Measurements from ENCODE around the gene SCAPER. TPM values are rescaled to one million over a fixed set of nuclear protein-coding genes. Genes with fewer than 3 reads are reported as not detected.
A peak's percentile ranks its signal among the peaks of the same experiment; 100 is the strongest.

The SCAPER gene
- total and polyA plus RNA-seq, 12 donors: 6.9 to 48.1 (median 39.5) TPM

DNA sequence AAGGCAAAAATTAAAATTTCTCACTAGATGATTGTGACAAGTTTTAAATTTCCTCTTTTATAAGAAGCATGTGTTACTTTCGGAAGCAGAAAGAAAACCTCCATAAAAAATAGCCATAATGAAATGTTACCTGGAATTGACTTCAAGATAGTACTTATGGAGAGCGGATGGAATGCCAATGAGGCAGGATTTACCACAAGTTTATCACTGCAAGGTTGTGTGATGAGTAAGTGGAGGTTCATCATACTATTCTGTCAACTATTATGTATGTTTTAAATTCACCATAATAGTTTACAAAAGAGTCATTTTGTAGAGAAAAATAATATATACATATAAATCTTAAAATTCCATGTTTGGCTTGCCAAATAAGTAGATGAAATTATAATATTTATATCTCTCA lies 230.3 kb downstream of the SCAPER start:
- WGBS, 2 donors: 96 to 99% methylated on average over 2 of the region's 2 CpGs
- no peaks in the 10 kb centered on the region for H3K9me3 ChIP-seq
- H3K27me3 ChIP-seq: no peaks in the 10 kb centered on the region
- H3K4me3 ChIP-seq: no peak overlapping the region
- no peaks in the 10 kb centered on the region for H3K36me3 ChIP-seq
- intact Hi-C loops (cut with DNase I): no loop called here
- no peak for ATAC-seq
- no peak for DNase-seq
- no peak overlapping the region for H3K27ac ChIP-seq
- peaks cover 0 to 10% (median 6%) of the 10 kb centered on the region in 9 donors for H3K4me1 ChIP-seq
- TF ChIP-seq, protein P1, sequence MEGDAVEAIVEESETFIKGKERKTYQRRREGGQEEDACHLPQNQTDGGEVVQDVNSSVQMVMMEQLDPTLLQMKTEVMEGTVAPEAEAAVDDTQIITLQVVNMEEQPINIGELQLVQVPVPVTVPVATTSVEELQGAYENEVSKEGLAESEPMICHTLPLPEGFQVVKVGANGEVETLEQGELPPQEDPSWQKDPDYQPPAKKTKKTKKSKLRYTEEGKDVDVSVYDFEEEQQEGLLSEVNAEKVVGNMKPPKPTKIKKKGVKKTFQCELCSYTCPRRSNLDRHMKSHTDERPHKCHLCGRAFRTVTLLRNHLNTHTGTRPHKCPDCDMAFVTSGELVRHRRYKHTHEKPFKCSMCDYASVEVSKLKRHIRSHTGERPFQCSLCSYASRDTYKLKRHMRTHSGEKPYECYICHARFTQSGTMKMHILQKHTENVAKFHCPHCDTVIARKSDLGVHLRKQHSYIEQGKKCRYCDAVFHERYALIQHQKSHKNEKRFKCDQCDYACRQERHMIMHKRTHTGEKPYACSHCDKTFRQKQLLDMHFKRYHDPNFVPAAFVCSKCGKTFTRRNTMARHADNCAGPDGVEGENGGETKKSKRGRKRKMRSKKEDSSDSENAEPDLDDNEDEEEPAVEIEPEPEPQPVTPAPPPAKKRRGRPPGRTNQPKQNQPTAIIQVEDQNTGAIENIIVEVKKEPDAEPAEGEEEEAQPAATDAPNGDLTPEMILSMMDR (IDR thresholded peaks at IDR 0.05): no peak

- Histone ChIP-seq H3K36me3 (peaks cover 0 to 11% (median 0%) of the 10 kb centered on the region in 9 donors), H3K4me1 (peaks cover 0 to 12% (median 8%) of the 10 kb centered on the region in 9 donors), H3K27me3 (no peaks in the 10 kb centered on the region), H3K27ac (no peak overlapping the region), H3K4me3 (no peak overlapping the region), H3K9me3 (no peaks in the 10 kb centered on the region)
- 92 to 94% methylated on average over 4 of the region's 4 CpGs for WGBS, 2 donors
- TF ChIP-seq, protein P1 (IDR thresholded peaks at IDR 0.05): no peak
- no peak for ATAC-seq
- intact Hi-C loops (cut with DNase I): no loop called here
- DNase-seq: no peak
These were observed 235.5 kb downstream of the SCAPER start for GRCh38 chr15:76669521-76670207.

DNA sequence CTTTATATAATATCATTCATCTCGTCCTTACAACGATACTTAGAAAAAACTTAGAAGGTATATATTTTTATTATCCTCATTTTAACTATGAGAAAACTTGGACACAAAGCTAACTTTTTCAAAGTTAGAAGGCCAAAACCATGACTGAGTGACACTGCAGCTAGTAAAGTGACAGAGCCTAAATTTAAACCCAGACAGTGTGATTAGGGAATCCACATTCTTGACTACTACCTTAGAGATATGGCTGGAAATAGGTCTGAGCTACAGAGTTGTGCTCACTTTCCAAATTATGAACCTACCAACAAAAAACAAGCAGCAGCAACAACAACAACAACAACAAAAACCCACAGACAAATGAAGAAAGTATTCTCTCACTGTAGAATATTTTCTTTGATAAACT lies 236.2 kb downstream of the SCAPER start:
- peak in 1 of 8 donors; percentile 58 for ATAC-seq
- 82 to 90% methylated on average over 2 of the region's 2 CpGs for WGBS, 2 donors
- Histone ChIP-seq H3K4me1 (peaks cover 0 to 18% (median 8%) of the 10 kb centered on the region in 9 donors), H3K27ac (peak overlapping the region in 2 of 10 donors; percentile 37 to 38), H3K9me3 (no peaks in the 10 kb centered on the region), H3K4me3 (no peak overlapping the region), H3K36me3 (peaks cover 0 to 18% (median 0%) of the 10 kb centered on the region in 9 donors), H3K27me3 (no peaks in the 10 kb centered on the region)
- intact Hi-C loops (cut with DNase I): no loop called here
- TF ChIP-seq, protein P1 (IDR thresholded peaks at IDR 0.05): no peak
- no peak for DNase-seq

DNA sequence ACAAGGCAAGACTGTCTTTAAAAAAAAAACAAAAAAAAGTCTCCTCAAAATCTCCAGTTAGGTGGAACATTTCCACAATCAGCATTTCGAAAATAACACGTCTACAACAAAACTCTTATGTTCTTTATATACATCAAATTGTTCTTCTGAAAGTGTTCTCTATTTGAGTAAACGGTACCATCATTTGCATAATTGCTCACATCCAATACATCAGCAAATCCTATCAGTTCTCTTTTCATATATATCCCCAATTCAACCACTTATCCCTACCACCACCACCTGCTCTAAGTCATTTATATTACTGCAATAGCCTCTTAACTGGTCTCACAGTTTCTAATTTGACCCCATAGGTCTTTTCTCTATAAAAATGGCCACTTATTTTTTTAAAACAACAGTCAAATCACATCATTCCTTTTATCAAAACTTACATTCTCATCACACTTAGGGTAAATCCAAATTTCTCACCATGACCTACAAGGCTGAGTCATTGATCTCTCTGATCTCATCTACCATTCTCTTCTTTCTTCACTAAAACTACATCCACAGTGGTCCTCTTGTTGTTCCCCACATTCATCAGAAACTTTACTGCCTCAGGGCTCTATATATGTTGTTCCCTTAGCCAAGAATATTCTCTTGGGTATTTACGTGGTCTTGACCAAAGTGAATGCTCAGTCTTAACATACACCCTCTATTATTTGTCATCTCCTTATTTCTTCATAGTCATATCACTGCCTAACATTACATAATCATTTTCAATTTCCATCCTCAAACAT lies 237.0 kb downstream of the SCAPER start:
- Histone ChIP-seq H3K4me1 (peaks cover 0 to 18% (median 8%) of the 10 kb centered on the region in 9 donors), H3K27ac (peak overlapping the region in 2 of 10 donors; percentile 37 to 38), H3K27me3 (no peaks in the 10 kb centered on the region), H3K36me3 (peaks cover 0 to 18% (median 0%) of the 10 kb centered on the region in 9 donors), H3K9me3 (no peaks in the 10 kb centered on the region), H3K4me3 (no peak overlapping the region)
- no peak for DNase-seq
- WGBS, 2 donors: 93 to 98% methylated on average over 4 of the region's 4 CpGs
- TF ChIP-seq, protein P1 (IDR thresholded peaks at IDR 0.05): no peak
- ATAC-seq: no peak
- intact Hi-C loops (cut with DNase I): no loop called here

All from heart right ventricle (tissue), 16 donors.